Measurements from ENCODE around the gene CAPN2. TPM values are rescaled to one million over a fixed set of nuclear protein-coding genes. Genes with fewer than 3 reads are reported as not detected.

The CAPN2 gene
- total and polyA plus RNA-seq, 2 experiments from 2014 or later: 8.4 to 17.8 TPM

DNA sequence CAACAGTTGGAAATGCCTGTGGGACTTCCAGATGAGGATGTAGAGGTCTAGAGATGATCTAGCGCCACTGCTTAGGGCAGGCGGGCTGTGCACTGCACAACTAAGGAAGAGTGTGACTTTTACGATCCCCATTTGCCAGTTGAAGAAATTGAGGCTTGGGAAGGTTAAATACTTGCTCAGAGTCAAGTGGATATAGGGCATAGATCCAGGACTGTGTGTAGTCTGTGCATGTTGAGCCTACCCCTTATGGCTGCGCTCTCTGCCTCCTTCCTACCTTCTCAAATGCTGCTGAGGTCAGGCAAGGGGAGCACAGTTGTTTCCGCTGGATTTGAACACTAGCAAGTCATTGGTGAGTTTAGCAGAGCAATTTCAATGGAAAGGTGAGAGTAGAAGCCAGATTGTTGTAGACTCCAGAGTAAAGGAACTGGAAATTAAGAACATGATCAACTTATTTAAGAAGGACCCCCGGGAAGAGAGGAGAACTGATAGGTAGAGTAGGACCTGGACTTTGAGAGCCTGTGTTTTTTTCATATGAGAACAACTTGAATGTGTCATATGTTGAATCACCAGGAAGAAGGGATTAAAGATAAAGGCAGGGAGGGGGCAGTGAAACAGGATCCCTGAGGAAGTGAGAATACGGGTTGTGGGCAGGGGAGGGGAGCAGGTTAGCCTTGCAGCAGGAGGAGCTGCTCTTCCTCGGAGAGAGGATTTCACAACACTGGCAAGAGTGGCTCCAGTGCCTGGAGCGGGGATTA is 2.7 kb downstream of the CAPN2 start (continued):
- no peak for TF ChIP-seq REST (IDR thresholded peaks at IDR 0.05; ENCODE audit: unreplicated experiment)

DNA sequence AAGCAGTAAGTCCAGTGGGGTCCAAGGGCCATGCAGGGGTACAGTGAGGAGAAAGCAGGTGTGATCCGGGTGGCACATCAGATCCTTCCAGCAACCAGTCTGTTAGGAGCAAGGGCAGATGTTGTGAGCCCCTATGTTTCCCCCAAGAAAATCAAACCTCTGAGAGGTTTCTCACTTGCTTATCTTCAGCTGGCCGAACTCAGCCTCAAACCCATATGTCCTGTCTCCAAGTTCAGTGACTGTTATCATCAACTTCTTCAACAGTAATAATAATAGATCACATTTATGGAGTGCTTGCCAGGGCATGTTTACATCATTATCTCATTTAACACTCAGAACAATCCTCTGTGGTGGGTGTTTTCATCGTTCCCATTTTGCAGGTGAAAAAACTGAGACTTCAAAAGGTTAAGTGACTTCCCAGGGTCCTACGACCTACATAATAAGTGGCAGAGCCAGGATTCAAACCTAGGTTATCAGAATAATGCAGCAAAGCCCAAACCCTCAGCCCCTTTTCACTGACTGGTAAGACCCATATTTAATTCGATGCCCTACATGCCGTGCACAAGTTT is 3.3 kb downstream of the CAPN2 start:
- Histone ChIP-seq H3K27ac (ENCODE audit: low read depth) (no peak overlapping the region), H3K27me3 (ENCODE audit: insufficient read depth) (peaks cover 91% of the 10 kb centered on the region), H4K20me1 (replicated peaks; ENCODE audit: insufficient read depth) (no peaks in the 10 kb centered on the region), H3K4me3 (no peak overlapping the region), H3K4me1 (ENCODE audit: insufficient read depth) (peaks cover 38% of the 10 kb centered on the region), H3K79me2 (replicated peaks; ENCODE audit: insufficient read depth) (no peaks in the 10 kb centered on the region), H3F3A (replicated peaks; ENCODE audit: low read depth) (0 out of 2 replicates have a peak, but pooled peaks cover 5% of the 10 kb centered on the region), H3K4me2 (peak overlapping the region; percentile 48; the same call in 1 of the 2 replicates), H3K9me2 (ENCODE audit: insufficient read depth) (no peaks in the 10 kb centered on the region), H2AFZ (no peak overlapping the region), H3K36me3 (ENCODE audit: insufficient read depth) (no peaks in the 10 kb centered on the region)
- Mint-ChIP-seq H3K4me1 (peaks cover 51% of the 10 kb centered on the region), H3K27ac (no peak overlapping the region), H3K27me3 (ENCODE audit: insufficient read depth, low read depth, poor library complexity) (peaks cover 36% of the 10 kb centered on the region), H3K36me3 (ENCODE audit: low read depth) (peaks cover 29% of the 10 kb centered on the region), H3K4me3 (no peak overlapping the region; the same call in 2 of the 3 replicates), H3K9me3 (no peaks in the 10 kb centered on the region; the same call in 2 of the 3 replicates)
- no peak for ATAC-seq
- no peak for DNase-seq (ENCODE audit: low spot score)
- TF ChIP-seq POLR2AphosphoS5 (IDR thresholded peaks at IDR 0.05; ENCODE audit: low read depth): no peak
- TF ChIP-seq, protein P1, sequence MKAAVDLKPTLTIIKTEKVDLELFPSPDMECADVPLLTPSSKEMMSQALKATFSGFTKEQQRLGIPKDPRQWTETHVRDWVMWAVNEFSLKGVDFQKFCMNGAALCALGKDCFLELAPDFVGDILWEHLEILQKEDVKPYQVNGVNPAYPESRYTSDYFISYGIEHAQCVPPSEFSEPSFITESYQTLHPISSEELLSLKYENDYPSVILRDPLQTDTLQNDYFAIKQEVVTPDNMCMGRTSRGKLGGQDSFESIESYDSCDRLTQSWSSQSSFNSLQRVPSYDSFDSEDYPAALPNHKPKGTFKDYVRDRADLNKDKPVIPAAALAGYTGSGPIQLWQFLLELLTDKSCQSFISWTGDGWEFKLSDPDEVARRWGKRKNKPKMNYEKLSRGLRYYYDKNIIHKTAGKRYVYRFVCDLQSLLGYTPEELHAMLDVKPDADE (IDR thresholded peaks at IDR 0.05): no peak
- TF ChIP-seq ZNF114 (CRISPR knock-in tag; IDR thresholded peaks at IDR 0.05): no peak
- no peak for TF ChIP-seq ZNF462 (CRISPR knock-in tag; IDR thresholded peaks at IDR 0.05)
- no peak for TF ChIP-seq JUNB (IDR thresholded peaks at IDR 0.05; ENCODE audit: unreplicated experiment)
